Parathyroid adenoma (tissue), 2 donors: ENCODE results near the gene CCDC127.

ENCODE experiments used
- H2AFZ ChIP-seq: fragments of 300-600 bp; sonication (generic); one replicate; pipeline ENCODE4 v1.7.0; 2017; ENCODE audit warnings: antibody characterized with exemption, mild to moderate bottlenecking
- H3K27ac ChIP-seq: fragments of 300-600 bp; sonication (generic); one replicate; pipeline ENCODE4 v1.7.0; 2017
- H3K27me3 ChIP-seq: fragments of 300-600 bp; sonication (generic); one replicate; pipeline ENCODE4 v1.7.0; 2017; ENCODE audit warnings: low read length; ENCODE audit not compliant: control insufficient read depth, insufficient read depth
- H3K36me3 ChIP-seq: fragments of 300-600 bp; sonication (generic); one replicate; pipeline ENCODE4 v1.7.0; 2017; ENCODE audit warnings: low read length; ENCODE audit not compliant: control insufficient read depth, insufficient read depth
- H3K4me1 ChIP-seq: fragments of 300-600 bp; sonication (generic); one replicate; pipeline ENCODE4 v1.7.0; 2017; ENCODE audit warnings: control low read depth
- H3K4me2 ChIP-seq: fragments of 300-600 bp; sonication (generic); one replicate; pipeline ENCODE4 v1.7.0; 2017; ENCODE audit warnings: low read length
- H3K4me3 ChIP-seq: fragments of 300-600 bp; sonication (generic); one replicate; pipeline ENCODE4 v1.7.0; 2017; ENCODE audit warnings: low read depth, low read length
- H3K79me2 ChIP-seq: fragments of 300-600 bp; sonication (generic); one replicate; pipeline ENCODE4 v1.7.0; 2017; ENCODE audit warnings: control low read depth
- H3K9ac ChIP-seq: fragments of 300-600 bp; sonication (generic); one replicate; pipeline ENCODE4 v1.7.0; 2017; ENCODE audit warnings: mild to moderate bottlenecking
- H3K9me3 ChIP-seq: fragments of 300-600 bp; sonication (generic); one replicate; pipeline ENCODE4 v1.7.0; 2017; ENCODE audit warnings: low read length; ENCODE audit not compliant: control insufficient read depth
- CTCF ChIP-seq: fragments of 300-600 bp; sonication (generic); IDR thresholded peaks from one replicate; pipeline ENCODE4 v1.7.0; 2017; ENCODE audit warnings: antibody characterized with exemption, mild to moderate bottlenecking
- donor health status: primary hyperparathyroidism.

The CCDC127 gene

DNA sequence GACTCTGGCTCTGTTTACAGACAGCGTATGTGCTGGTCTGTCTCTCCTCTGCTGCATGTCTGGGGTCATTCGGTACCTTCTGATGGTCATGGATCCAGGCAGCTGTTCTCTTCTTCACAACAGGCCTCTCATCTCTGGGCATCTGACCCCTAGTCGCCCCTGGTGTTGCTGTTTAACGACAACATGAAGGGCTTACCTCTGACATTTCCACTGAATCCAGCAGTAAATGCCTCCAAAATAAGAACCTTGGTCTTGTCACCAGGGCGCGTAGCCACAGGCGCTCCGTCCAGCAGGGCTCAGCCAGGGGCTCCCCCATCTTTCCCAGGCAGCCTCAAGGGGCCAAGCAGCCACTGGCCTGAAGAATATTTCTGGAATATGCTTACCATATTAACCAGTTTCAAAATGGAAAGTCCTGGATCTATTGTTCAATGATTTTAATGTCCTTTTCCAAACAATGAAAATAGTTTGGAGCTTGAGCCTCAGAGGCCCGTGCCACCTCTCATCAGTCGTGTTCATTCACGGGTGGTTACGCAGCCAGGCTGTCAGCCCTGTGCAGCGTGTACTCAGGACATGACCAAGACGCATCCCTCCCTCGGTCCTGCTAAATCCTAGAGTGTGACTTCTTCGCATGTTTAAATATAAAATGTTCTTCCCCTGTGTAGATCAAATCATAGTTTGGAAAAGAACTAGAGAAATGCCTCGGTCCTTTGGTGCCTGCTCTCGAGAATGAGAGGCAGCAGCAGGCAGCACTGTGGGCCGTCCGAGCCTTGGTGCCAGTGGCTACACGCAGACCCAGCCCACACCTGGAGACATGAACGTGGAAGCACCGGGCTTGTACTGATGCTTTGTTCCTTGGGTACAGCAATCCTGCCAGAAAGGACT lies 56.8 kb downstream of the CCDC127 start:
- H3K9me3 ChIP-seq = no peaks in the 10 kb centered on the region
- H3K4me2 ChIP-seq = no peak overlapping the region
- H3K9ac ChIP-seq = no peak overlapping the region
- H2AFZ ChIP-seq = no peak overlapping the region
- H3K27ac ChIP-seq = no peak overlapping the region
- H3K36me3 ChIP-seq = no peaks in the 10 kb centered on the region
- H3K79me2 ChIP-seq = no peaks in the 10 kb centered on the region
- H3K27me3 ChIP-seq = no peaks in the 10 kb centered on the region
- H3K4me1 ChIP-seq = no peaks in the 10 kb centered on the region
- no peak overlapping the region for H3K4me3 ChIP-seq
- TF ChIP-seq CTCF = no peak

GRCh38 chr5:160173-160510 lies 57.8 kb downstream of the CCDC127 start:
- H3K4me1 ChIP-seq = no peaks in the 10 kb centered on the region
- H2AFZ ChIP-seq = no peak overlapping the region
- no peaks in the 10 kb centered on the region for H3K27me3 ChIP-seq
- TF ChIP-seq CTCF = no peak
- H3K36me3 ChIP-seq = no peaks in the 10 kb centered on the region
- no peaks in the 10 kb centered on the region for H3K79me2 ChIP-seq
- no peak overlapping the region for H3K27ac ChIP-seq
- no peaks in the 10 kb centered on the region for H3K9me3 ChIP-seq
- no peak overlapping the region for H3K9ac ChIP-seq
- H3K4me3 ChIP-seq = no peak overlapping the region
- H3K4me2 ChIP-seq = no peak overlapping the region

DNA sequence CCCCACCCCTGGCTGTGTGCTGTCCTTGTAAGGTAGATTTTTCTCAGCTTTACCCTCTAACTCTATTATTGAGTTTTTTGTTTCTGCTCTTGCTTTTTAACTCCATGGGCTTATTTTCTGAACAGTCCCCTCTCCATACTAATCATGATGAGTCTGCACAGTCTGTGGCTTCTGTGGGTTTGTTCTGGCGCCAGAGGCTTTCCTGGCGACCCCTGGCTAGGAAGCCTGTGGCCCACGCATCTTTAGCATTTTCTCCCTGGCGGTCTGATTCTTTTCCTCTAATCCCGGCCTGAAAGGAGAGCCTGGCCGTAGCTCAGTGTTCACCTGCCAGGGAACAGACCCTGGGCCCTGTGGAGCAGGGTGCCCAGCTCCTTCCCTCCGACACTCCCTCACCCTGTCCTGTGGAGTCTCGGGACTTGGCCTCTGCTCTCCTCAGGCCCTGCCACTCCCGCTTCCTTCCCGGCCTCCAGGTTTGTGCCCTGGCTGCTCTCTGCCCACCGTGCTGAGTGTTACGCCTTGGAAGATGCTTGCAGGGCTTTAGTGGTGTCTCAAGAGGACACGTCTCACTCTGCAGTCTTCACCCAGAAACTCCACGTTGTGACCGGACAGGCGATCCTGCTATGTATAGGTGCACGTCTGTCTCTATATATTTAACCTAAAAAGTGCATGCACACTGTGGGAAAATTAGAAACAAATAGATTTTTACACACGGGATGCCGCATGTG lies 58.3 kb downstream of the CCDC127 start:
- H3K9ac ChIP-seq = no peak overlapping the region
- H3K4me2 ChIP-seq = no peak overlapping the region
- no peaks in the 10 kb centered on the region for H3K4me1 ChIP-seq
- no peaks in the 10 kb centered on the region for H3K27me3 ChIP-seq
- no peak overlapping the region for H2AFZ ChIP-seq
- H3K79me2 ChIP-seq = no peaks in the 10 kb centered on the region
- H3K36me3 ChIP-seq = no peaks in the 10 kb centered on the region
- no peak for TF ChIP-seq CTCF
- no peak overlapping the region for H3K4me3 ChIP-seq
- no peaks in the 10 kb centered on the region for H3K9me3 ChIP-seq
- no peak overlapping the region for H3K27ac ChIP-seq

GRCh38 chr5:158807-159447 lies 59.0 kb downstream of the CCDC127 start:
- no peak overlapping the region for H2AFZ ChIP-seq
- no peak overlapping the region for H3K4me3 ChIP-seq
- H3K4me1 ChIP-seq = no peaks in the 10 kb centered on the region
- no peak for TF ChIP-seq CTCF
- H3K9me3 ChIP-seq = no peaks in the 10 kb centered on the region
- H3K27ac ChIP-seq = no peak overlapping the region
- H3K27me3 ChIP-seq = no peaks in the 10 kb centered on the region
- H3K79me2 ChIP-seq = no peaks in the 10 kb centered on the region
- no peak overlapping the region for H3K4me2 ChIP-seq
- no peak overlapping the region for H3K9ac ChIP-seq
- H3K36me3 ChIP-seq = no peaks in the 10 kb centered on the region
